Measurements from ENCODE around the gene SEC14L6. TPM values are rescaled to one million over a fixed set of nuclear protein-coding genes. Genes with fewer than 3 reads are reported as not detected.

Gene SEC14L6
- total RNA-seq, 1 donor from 2014 or later, result 0.16 TPM

GRCh38 chr22:30502153-30502552 is 44.4 kb downstream of the SEC14L6 start:
- Mint-ChIP-seq H3K4me1 (ENCODE audit: low read depth, unreplicated experiment) (no peaks in the 10 kb centered on the region), H3K36me3 (ENCODE audit: low read depth, unreplicated experiment) (no peaks in the 10 kb centered on the region), H3K9me3 (ENCODE audit: unreplicated experiment) (no peaks in the 10 kb centered on the region), H3K4me3 (ENCODE audit: unreplicated experiment) (no peak overlapping the region), H3K27me3 (ENCODE audit: low read depth, unreplicated experiment) (peaks cover 12% of the 10 kb centered on the region), H3K27ac (ENCODE audit: unreplicated experiment) (no peak overlapping the region)
- H3K27me3 ChIP-seq (ENCODE audit: insufficient read depth, low read length), result peaks cover 16% of the 10 kb centered on the region
- FAIRE-seq (no peak), DNase-seq (ENCODE audit: low read depth) (no peak)
- H3K9me3 ChIP-seq (ENCODE audit: insufficient read depth, low read depth, low read length), result no peaks in the 10 kb centered on the region
- no peak for TF ChIP-seq EZH2 (IDR thresholded peaks at IDR 0.05; ENCODE audit: insufficient read depth, low read length)
- TF ChIP-seq, protein P1, sequence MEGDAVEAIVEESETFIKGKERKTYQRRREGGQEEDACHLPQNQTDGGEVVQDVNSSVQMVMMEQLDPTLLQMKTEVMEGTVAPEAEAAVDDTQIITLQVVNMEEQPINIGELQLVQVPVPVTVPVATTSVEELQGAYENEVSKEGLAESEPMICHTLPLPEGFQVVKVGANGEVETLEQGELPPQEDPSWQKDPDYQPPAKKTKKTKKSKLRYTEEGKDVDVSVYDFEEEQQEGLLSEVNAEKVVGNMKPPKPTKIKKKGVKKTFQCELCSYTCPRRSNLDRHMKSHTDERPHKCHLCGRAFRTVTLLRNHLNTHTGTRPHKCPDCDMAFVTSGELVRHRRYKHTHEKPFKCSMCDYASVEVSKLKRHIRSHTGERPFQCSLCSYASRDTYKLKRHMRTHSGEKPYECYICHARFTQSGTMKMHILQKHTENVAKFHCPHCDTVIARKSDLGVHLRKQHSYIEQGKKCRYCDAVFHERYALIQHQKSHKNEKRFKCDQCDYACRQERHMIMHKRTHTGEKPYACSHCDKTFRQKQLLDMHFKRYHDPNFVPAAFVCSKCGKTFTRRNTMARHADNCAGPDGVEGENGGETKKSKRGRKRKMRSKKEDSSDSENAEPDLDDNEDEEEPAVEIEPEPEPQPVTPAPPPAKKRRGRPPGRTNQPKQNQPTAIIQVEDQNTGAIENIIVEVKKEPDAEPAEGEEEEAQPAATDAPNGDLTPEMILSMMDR (IDR thresholded peaks at IDR 0.05; ENCODE audit: insufficient read depth, low read depth, low read length), result no peak
- H2AFZ ChIP-seq (ENCODE audit: low read depth, low read length), result no peak overlapping the region
- no peak overlapping the region for H3K27ac ChIP-seq (ENCODE audit: low read depth, low read length)
- no peaks in the 10 kb centered on the region for H3K36me3 ChIP-seq (ENCODE audit: insufficient read depth, low read length)
- no peaks in the 10 kb centered on the region for H3K4me1 ChIP-seq (ENCODE audit: insufficient read depth, low read length)
- no peaks in the 10 kb centered on the region for H4K20me1 ChIP-seq (ENCODE audit: insufficient read depth, low read length)
- no peak overlapping the region for H3K4me2 ChIP-seq (ENCODE audit: low read length)
- H3K79me2 ChIP-seq (ENCODE audit: insufficient read depth, low read length), result no peaks in the 10 kb centered on the region
- H3K4me3 ChIP-seq (ENCODE audit: insufficient read depth, low read depth, low read length), result no peak overlapping the region
- no peak overlapping the region for H3K9ac ChIP-seq (ENCODE audit: low read length)

DNA sequence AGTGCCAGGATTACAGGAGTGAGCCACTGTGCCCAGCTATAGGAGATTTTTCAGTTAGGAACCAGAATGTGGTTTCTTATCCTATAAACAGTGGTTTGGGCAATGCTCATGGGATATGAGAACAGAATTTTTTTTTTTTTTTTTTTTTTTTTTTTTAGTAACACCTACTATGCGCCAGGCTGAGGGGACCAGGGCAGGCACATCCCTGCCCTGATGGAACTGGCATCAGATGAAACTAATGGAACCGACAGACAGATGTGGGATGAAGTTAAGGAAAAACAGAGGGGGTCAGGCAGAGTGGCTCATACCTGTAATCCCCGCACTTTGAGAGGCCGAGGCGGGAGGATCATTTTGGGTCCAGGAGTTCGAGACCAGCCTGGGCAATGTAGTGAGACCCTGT is 45.9 kb downstream of the SEC14L6 start:
- Histone ChIP-seq H3K4me3 (ENCODE audit: insufficient read depth, low read depth, low read length) (no peak overlapping the region), H4K20me1 (ENCODE audit: insufficient read depth, low read length) (no peaks in the 10 kb centered on the region), H3K4me2 (ENCODE audit: low read length) (no peak overlapping the region), H3K27me3 (ENCODE audit: insufficient read depth, low read length) (peaks cover 16% of the 10 kb centered on the region), H3K4me1 (ENCODE audit: insufficient read depth, low read length) (no peaks in the 10 kb centered on the region), H3K79me2 (ENCODE audit: insufficient read depth, low read length) (no peaks in the 10 kb centered on the region), H2AFZ (ENCODE audit: low read depth, low read length) (no peak overlapping the region), H3K9ac (ENCODE audit: low read length) (no peak overlapping the region), H3K9me3 (ENCODE audit: insufficient read depth, low read depth, low read length) (no peaks in the 10 kb centered on the region), H3K27ac (ENCODE audit: low read depth, low read length) (no peak overlapping the region), H3K36me3 (ENCODE audit: insufficient read depth, low read length) (no peaks in the 10 kb centered on the region)
- Mint-ChIP-seq H3K4me3 (ENCODE audit: unreplicated experiment) (no peak overlapping the region), H3K36me3 (ENCODE audit: low read depth, unreplicated experiment) (no peaks in the 10 kb centered on the region), H3K27me3 (ENCODE audit: low read depth, unreplicated experiment) (peaks cover 10% of the 10 kb centered on the region), H3K9me3 (ENCODE audit: unreplicated experiment) (no peaks in the 10 kb centered on the region), H3K4me1 (ENCODE audit: low read depth, unreplicated experiment) (no peaks in the 10 kb centered on the region), H3K27ac (ENCODE audit: unreplicated experiment) (no peak overlapping the region)
- DNase-seq (ENCODE audit: low read depth), result no peak
- TF ChIP-seq EZH2 (IDR thresholded peaks at IDR 0.05; ENCODE audit: insufficient read depth, low read length), result no peak
- TF ChIP-seq, protein P1 (IDR thresholded peaks at IDR 0.05; ENCODE audit: insufficient read depth, low read depth, low read length), result no peak
- FAIRE-seq, result no peak

- H4K20me1 ChIP-seq (ENCODE audit: insufficient read depth, low read length), result no peaks in the 10 kb centered on the region
- Mint-ChIP-seq H3K27me3 (ENCODE audit: low read depth, unreplicated experiment) (peaks cover 21% of the 10 kb centered on the region), H3K4me1 (ENCODE audit: low read depth, unreplicated experiment) (no peaks in the 10 kb centered on the region), H3K4me3 (ENCODE audit: unreplicated experiment) (no peak overlapping the region), H3K9me3 (ENCODE audit: unreplicated experiment) (peaks cover 2% of the 10 kb centered on the region), H3K27ac (ENCODE audit: unreplicated experiment) (no peak overlapping the region), H3K36me3 (ENCODE audit: low read depth, unreplicated experiment) (no peaks in the 10 kb centered on the region)
- TF ChIP-seq, protein P1 (IDR thresholded peaks at IDR 0.05; ENCODE audit: insufficient read depth, low read depth, low read length), result no peak
- TF ChIP-seq EZH2 (IDR thresholded peaks at IDR 0.05; ENCODE audit: insufficient read depth, low read length), result no peak
- no peak overlapping the region for H3K4me3 ChIP-seq (ENCODE audit: insufficient read depth, low read depth, low read length)
- no peaks in the 10 kb centered on the region for H3K9me3 ChIP-seq (ENCODE audit: insufficient read depth, low read depth, low read length)
- no peak overlapping the region for H2AFZ ChIP-seq (ENCODE audit: low read depth, low read length)
- H3K27ac ChIP-seq (ENCODE audit: low read depth, low read length), result no peak overlapping the region
- no peaks in the 10 kb centered on the region for H3K79me2 ChIP-seq (ENCODE audit: insufficient read depth, low read length)
- no peak overlapping the region for H3K9ac ChIP-seq (ENCODE audit: low read length)
- peaks cover 5% of the 10 kb centered on the region for H3K27me3 ChIP-seq (ENCODE audit: insufficient read depth, low read length)
- no peak overlapping the region for H3K4me2 ChIP-seq (ENCODE audit: low read length)
- DNase-seq (ENCODE audit: low read depth) (no peak), FAIRE-seq (no peak)
- no peaks in the 10 kb centered on the region for H3K4me1 ChIP-seq (ENCODE audit: insufficient read depth, low read length)
- H3K36me3 ChIP-seq (ENCODE audit: insufficient read depth, low read length), result no peaks in the 10 kb centered on the region
Measured at GRCh38 chr22:30497466-30498150, 48.9 kb downstream of the SEC14L6 start.
